ENCODE results near the gene NEGR1. TPM values are rescaled to one million over a fixed set of nuclear protein-coding genes. Genes with fewer than 3 reads are reported as not detected.

Gene NEGR1
- total RNA-seq, 1 experiment from 2014 or later = 0.05 TPM

DNA sequence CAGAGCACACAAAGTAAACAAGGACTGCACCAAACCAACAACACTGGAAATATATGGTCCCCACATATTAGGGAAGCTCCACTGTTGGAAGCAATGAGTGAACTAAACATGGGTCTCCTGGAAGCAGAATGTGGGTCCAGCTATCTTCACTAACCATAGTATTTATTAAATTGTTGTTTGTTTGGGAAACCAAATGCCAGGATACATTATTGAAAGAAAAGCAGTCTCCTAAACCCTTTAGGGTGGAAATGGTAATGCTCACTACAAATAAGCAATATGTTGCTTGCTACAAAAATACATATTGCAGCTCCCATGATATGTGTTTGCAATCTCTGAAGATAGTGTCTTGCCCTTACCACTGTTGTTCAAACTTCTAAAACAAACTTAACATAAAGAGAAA is 2.2 kb downstream of the NEGR1 start:
- BruUV-seq (replicated peaks) = no TSS peak

GRCh38 chr1:72278461-72278860 is 3.9 kb downstream of the NEGR1 start:
- H3K27ac ChIP-seq (ENCODE audit: low read depth, low read length) = no peak overlapping the region
- intact Hi-C loops (cut with micrococcal nuclease) = no loop called here
- no TSS peak for BruUV-seq (replicated peaks)
- no peak overlapping the region for H2AFZ ChIP-seq (ENCODE audit: low read depth, low read length, poor library complexity, severe bottlenecking)
- H3K9me2 ChIP-seq (ENCODE audit: insufficient read depth) = no peaks in the 10 kb centered on the region
- no peaks in the 10 kb centered on the region for H3K4me1 ChIP-seq (ENCODE audit: control insufficient read depth in 1 of 2, insufficient read depth in 2 of 2, low read length in 2 of 2)
- ChIA-PET POLR2A (no interaction called here), RAD21 (ENCODE audit: low non-redundant PET in 1 of 2, low total read pairs in 2 of 2, uncharacterized antibody in 2 of 2, unreplicated experiment in 2 of 2) (no interaction called here), CTCF (no interaction called here)
- no peak for ATAC-seq
- H3K27me3 ChIP-seq (ENCODE audit: insufficient read depth, low read length) = no peaks in the 10 kb centered on the region
- H3K79me2 ChIP-seq (ENCODE audit: insufficient read depth, low read length) = no peaks in the 10 kb centered on the region
- no peaks in the 10 kb centered on the region for H4K20me1 ChIP-seq (ENCODE audit: insufficient read depth)
- H3K4me2 ChIP-seq (ENCODE audit: low read length) = no peak overlapping the region
- H3K4me3 ChIP-seq (replicated peaks in 1 of 2; ENCODE audit: low read depth in 1 of 2, low read length in 2 of 2) = no peak overlapping the region
- no peaks in the 10 kb centered on the region; a peak in 2 of 4 replicates for H3K9me3 ChIP-seq (ENCODE audit: control insufficient read depth in 1 of 2, insufficient read depth in 1 of 2, low read depth in 1 of 2, low read length in 2 of 2)
- no peak overlapping the region for H3K9ac ChIP-seq (ENCODE audit: low read length)
- no peaks in the 10 kb centered on the region for H3K36me3 ChIP-seq (ENCODE audit: control insufficient read depth in 1 of 2, insufficient read depth in 2 of 2, low read length in 2 of 2)
- DNase-seq (ENCODE audit: low read depth, low spot score) = no peak
- TF ChIP-seq EZH2phosphoT487 (IDR thresholded peaks at IDR 0.05; ENCODE audit: borderline replicate concordance) (no peak), POLR2AphosphoS5 (IDR thresholded peaks at IDR 0.05; ENCODE audit: low read depth, low read length) (no peak), RAD21 (IDR thresholded peaks at IDR 0.05; ENCODE audit: low read depth) (no peak), ELF1 (IDR thresholded peaks at IDR 0.05; ENCODE audit: borderline replicate concordance, low read depth) (no peak), SP1 (IDR thresholded peaks at IDR 0.05; ENCODE audit: low read depth) (no peak), YY1 (IDR thresholded peaks at IDR 0.05; ENCODE audit: extremely low read depth, insufficient replicate concordance, low read depth, low read length) (no peak), ZNF274 (IDR thresholded peaks at IDR 0.05; ENCODE audit: low read depth, low read length) (no peak), ZFX (IDR thresholded peaks at IDR 0.05) (no peak), SIN3A (IDR thresholded peaks at IDR 0.05; ENCODE audit: low read depth) (no peak), FOSL1 (IDR thresholded peaks at IDR 0.05; ENCODE audit: low read depth) (no peak), EGR1 (IDR thresholded peaks at IDR 0.05; ENCODE audit: low read depth) (no peak)
- TF ChIP-seq, protein P1, sequence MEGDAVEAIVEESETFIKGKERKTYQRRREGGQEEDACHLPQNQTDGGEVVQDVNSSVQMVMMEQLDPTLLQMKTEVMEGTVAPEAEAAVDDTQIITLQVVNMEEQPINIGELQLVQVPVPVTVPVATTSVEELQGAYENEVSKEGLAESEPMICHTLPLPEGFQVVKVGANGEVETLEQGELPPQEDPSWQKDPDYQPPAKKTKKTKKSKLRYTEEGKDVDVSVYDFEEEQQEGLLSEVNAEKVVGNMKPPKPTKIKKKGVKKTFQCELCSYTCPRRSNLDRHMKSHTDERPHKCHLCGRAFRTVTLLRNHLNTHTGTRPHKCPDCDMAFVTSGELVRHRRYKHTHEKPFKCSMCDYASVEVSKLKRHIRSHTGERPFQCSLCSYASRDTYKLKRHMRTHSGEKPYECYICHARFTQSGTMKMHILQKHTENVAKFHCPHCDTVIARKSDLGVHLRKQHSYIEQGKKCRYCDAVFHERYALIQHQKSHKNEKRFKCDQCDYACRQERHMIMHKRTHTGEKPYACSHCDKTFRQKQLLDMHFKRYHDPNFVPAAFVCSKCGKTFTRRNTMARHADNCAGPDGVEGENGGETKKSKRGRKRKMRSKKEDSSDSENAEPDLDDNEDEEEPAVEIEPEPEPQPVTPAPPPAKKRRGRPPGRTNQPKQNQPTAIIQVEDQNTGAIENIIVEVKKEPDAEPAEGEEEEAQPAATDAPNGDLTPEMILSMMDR (IDR thresholded peaks at IDR 0.05 in 2 of 3, conservative IDR thresholded peaks at IDR 0.05 in 1 of 3; ENCODE audit: borderline replicate concordance in 1 of 3, insufficient read depth in 1 of 3, low read depth in 2 of 3, low read length in 2 of 3) = no peak
- TF ChIP-seq, protein P2, sequence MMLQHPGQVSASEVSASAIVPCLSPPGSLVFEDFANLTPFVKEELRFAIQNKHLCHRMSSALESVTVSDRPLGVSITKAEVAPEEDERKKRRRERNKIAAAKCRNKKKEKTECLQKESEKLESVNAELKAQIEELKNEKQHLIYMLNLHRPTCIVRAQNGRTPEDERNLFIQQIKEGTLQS (IDR thresholded peaks at IDR 0.05) = no peak

More for the DNA sequence above, 2.2 kb downstream of the NEGR1 start:
- no peak overlapping the region for H3K27ac ChIP-seq (ENCODE audit: low read depth, low read length)
- H3K27me3 ChIP-seq (ENCODE audit: insufficient read depth, low read length) = no peaks in the 10 kb centered on the region
- H3K9me3 ChIP-seq (ENCODE audit: control insufficient read depth in 1 of 2, insufficient read depth in 1 of 2, low read depth in 1 of 2, low read length in 2 of 2) = peaks cover 0 to 3% of the 10 kb centered on the region in 2 experiments; a peak in 2 of 4 replicates
- intact Hi-C loops (cut with micrococcal nuclease) = no loop called here
- RAD21 ChIA-PET (ENCODE audit: low non-redundant PET in 1 of 2, low total read pairs in 2 of 2, uncharacterized antibody in 2 of 2, unreplicated experiment in 2 of 2) = no interaction called here
- no peak for DNase-seq (ENCODE audit: low read depth, low spot score)
- no peaks in the 10 kb centered on the region for H3K79me2 ChIP-seq (ENCODE audit: insufficient read depth, low read length)
- TF ChIP-seq EZH2 (IDR thresholded peaks at IDR 0.05) (no peak), YY1 (IDR thresholded peaks at IDR 0.05; ENCODE audit: extremely low read depth, insufficient replicate concordance, low read depth, low read length) (no peak), ELF1 (IDR thresholded peaks at IDR 0.05; ENCODE audit: borderline replicate concordance, low read depth) (no peak), SP1 (IDR thresholded peaks at IDR 0.05; ENCODE audit: low read depth) (no peak), MAX (IDR thresholded peaks at IDR 0.05) (no peak), EGR1 (IDR thresholded peaks at IDR 0.05; ENCODE audit: low read depth) (no peak), FOSL1 (IDR thresholded peaks at IDR 0.05; ENCODE audit: low read depth) (no peak), ZFX (IDR thresholded peaks at IDR 0.05) (no peak), EZH2phosphoT487 (IDR thresholded peaks at IDR 0.05; ENCODE audit: borderline replicate concordance) (no peak), CBX3 (IDR thresholded peaks at IDR 0.05; ENCODE audit: low read depth) (no peak), POLR2A (IDR thresholded peaks at IDR 0.05; ENCODE audit: borderline replicate concordance, extremely low read depth, insufficient read depth, insufficient read length) (no peak), ZNF274 (IDR thresholded peaks at IDR 0.05; ENCODE audit: low read depth, low read length) (no peak)
- POLR2A ChIA-PET = no interaction called here
- no peaks in the 10 kb centered on the region for H4K20me1 ChIP-seq (ENCODE audit: insufficient read depth)
- H3K4me2 ChIP-seq (ENCODE audit: low read length) = no peak overlapping the region
- no peaks in the 10 kb centered on the region for H3K36me3 ChIP-seq (ENCODE audit: control insufficient read depth in 1 of 2, insufficient read depth in 2 of 2, low read length in 2 of 2)
- H3K4me1 ChIP-seq (ENCODE audit: control insufficient read depth in 1 of 2, insufficient read depth in 2 of 2, low read length in 2 of 2) = no peaks in the 10 kb centered on the region
- no peak for ATAC-seq
- CTCF ChIA-PET = no interaction called here
- no peak overlapping the region for H3K9ac ChIP-seq (ENCODE audit: low read length)
- H3K4me3 ChIP-seq (replicated peaks in 1 of 2; ENCODE audit: low read depth in 1 of 2, low read length in 2 of 2) = no peak overlapping the region
- no peaks in the 10 kb centered on the region for H3K9me2 ChIP-seq (ENCODE audit: insufficient read depth)
- H2AFZ ChIP-seq (ENCODE audit: low read depth, low read length, poor library complexity, severe bottlenecking) = no peak overlapping the region
